ENCODE results near the gene JPH3.

JPH3 gene

GRCh38 chr16:87626401-87626800, 24.1 kb downstream of the JPH3 start:
- no peak for TF ChIP-seq CTCF (IDR thresholded peaks at IDR 0.05)

GRCh38 chr16:87626905-87627304, 24.6 kb downstream of the JPH3 start:
- no peak for TF ChIP-seq CTCF (IDR thresholded peaks at IDR 0.05)

DNA sequence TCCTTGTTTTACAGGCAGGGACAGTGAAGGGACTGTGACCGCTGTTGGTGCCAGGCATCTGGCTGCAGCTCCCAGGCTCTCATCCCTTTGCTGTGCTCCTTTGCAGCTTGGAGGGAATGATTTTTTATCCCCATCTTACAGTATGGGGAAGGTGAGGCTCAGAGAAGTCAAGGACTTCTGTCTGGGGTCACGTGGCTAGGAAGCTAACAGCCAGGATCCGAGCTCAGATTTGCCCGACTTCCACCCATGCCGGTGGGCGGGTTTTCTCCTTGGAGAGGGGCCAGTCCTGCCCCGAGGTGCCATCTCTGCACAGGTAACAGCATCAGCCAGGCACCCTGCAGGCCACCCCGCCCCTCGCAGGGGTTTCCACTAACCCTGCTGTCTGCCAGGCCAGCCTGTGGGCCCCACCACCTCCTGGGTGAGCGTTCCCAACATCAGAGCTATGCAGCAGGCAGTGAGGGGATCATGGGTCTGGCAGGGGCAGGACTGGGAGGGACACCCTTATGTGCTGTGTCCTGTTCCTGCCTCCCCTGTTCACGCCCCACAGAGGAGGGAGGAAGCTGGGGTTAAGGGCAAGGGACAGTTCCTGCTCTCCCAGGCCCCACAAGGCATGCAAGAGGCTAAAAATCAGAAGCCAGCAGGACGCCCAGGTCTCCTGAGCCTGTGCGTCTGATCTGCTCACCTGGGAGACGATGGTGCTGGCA, 25.4 kb downstream of the JPH3 start:
- TF ChIP-seq CTCF (IDR thresholded peaks at IDR 0.05): no peak

GRCh38 chr16:87628246-87628923, 26.1 kb downstream of the JPH3 start:
- TF ChIP-seq CTCF (IDR thresholded peaks at IDR 0.05): no peak

DNA sequence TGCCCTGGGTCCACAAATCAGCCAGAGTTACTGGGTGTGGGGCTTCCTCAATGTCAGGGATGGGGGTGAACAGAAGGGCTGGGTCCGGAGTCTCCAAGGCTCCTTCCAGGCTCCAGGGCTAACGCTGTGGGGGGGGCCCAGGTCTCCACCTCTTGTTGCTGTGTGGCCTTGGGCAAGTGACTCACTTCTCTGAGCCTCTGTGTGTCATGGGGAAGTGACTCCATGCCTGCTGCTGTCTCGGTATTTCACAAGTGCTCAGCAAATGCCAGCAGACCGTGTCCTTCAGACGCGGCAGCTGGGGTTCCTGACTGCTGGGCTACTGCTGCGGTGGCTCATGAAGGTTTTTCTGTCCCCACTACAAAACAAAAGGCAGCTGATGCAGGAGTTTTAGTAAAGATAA, 26.6 kb downstream of the JPH3 start:
- TF ChIP-seq CTCF (IDR thresholded peaks at IDR 0.05): no peak

GRCh38 chr16:87631067-87631466, 28.8 kb downstream of the JPH3 start:
- TF ChIP-seq CTCF (IDR thresholded peaks at IDR 0.05): no peak

DNA sequence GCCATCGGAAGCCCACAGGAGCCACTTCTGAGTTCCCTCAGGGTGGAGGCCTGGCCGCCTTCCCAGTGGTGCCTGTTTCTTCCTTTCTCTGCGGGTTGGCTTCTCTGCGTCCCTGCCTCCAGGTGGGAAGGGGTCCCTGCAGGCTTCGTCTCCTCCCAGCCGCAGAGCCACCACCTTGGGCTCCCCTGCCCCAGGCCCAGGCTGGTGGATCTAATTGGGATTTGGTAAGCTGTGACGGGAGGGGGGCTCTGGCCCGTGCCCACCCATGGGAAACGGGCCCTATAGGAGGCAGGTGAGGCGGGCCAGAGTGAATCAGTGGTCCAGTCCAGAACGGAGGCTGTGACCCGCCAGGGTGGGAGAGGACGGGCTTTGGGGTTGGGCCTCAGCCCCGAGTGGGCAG, 32.1 kb downstream of the JPH3 start:
- no peak for TF ChIP-seq CTCF (IDR thresholded peaks at IDR 0.05)
